ENCODE data around the gene THBS4.
"Not testable (repeated sequence)": the region's sequence is repeated elsewhere in the genome, so short reads cannot be mapped to it uniquely, and the experiment has no call there.

THBS4 gene

GRCh38 chr5:80111376-80111990 lies 76.3 kb downstream of the THBS4 start:
- DNase-seq (ENCODE audit: low read depth in 3 of 3, low spot score in 1 of 3): not testable (repeated sequence)

DNA sequence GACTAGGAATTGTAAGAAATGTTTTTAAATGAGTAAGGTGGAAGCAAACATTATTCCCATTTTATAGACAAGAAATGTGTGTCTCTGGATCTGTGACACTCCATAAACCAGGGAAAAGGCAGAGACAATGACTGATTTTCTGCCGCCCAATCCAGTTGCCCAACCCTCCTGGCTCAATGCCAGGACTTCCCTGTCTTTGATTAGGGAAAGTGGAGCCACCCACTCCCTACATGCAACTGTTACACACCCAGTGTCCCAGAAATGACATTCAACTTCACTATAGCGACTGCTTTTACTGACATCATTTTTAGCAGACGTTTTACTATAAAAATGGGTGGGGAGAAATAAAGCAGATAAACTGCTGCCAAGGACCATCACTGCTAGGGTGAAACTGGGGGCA lies 79.7 kb downstream of the THBS4 start:
- no peak for DNase-seq (ENCODE audit: low read depth in 3 of 3, low spot score in 1 of 3)

DNA sequence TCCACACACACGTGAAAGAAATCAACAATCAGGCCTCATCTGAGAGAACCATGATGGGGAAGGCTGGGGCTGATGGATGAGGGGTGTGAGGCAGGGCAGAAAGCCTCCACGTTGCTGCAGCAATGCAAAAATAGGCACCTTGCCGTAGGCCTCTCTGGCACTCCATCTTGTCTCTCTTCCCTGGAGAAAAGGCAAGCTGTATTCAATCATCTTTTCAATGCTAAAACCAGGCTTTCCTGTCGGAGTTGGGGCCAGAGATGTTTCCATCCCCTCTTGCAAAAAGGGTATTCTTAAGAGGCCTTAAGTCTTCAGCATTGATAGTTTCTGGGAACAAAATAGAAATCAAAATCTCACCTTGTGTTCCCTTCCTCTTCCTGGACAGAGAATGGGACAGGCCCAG lies 80.9 kb downstream of the THBS4 start:
- no peak for DNase-seq (ENCODE audit: low read depth in 3 of 3, low spot score in 1 of 3)

GRCh38 chr5:80116465-80116864 lies 81.3 kb downstream of the THBS4 start:
- DNase-seq (ENCODE audit: low read depth in 3 of 3, low spot score in 1 of 3): no peak

- no peak for DNase-seq (ENCODE audit: low read depth in 3 of 3, low spot score in 1 of 3)
Observed at GRCh38 chr5:80117446-80117845, 82.3 kb downstream of the THBS4 start.

DNA sequence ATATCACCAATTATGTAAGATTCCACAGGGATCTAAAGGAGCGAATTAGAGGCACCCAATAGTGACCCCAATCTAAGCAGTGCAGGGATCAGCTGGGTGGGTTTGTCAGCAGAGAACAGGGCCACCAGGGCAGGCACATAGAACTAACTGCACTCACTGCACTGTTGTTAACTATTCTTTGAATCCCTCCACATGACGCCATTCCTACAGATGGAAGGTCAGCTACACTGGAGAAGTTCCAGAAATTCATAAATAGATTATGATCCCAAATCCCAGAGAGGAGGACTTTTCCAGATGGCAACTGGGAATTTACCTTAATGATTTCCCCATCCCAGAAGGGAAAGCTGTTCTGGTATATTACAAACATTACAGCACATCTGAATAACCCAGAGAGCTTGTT lies 84.2 kb downstream of the THBS4 start:
- no peak for DNase-seq (ENCODE audit: low read depth in 3 of 3, low spot score in 1 of 3)

GRCh38 chr5:80122579-80122978 lies 87.4 kb downstream of the THBS4 start:
- no peak for DNase-seq (ENCODE audit: low read depth in 3 of 3, low spot score in 1 of 3)

- no peak for DNase-seq (ENCODE audit: low read depth in 3 of 3, low spot score in 1 of 3)
Observed at GRCh38 chr5:80124121-80124918, 89.2 kb downstream of the THBS4 start.

DNA sequence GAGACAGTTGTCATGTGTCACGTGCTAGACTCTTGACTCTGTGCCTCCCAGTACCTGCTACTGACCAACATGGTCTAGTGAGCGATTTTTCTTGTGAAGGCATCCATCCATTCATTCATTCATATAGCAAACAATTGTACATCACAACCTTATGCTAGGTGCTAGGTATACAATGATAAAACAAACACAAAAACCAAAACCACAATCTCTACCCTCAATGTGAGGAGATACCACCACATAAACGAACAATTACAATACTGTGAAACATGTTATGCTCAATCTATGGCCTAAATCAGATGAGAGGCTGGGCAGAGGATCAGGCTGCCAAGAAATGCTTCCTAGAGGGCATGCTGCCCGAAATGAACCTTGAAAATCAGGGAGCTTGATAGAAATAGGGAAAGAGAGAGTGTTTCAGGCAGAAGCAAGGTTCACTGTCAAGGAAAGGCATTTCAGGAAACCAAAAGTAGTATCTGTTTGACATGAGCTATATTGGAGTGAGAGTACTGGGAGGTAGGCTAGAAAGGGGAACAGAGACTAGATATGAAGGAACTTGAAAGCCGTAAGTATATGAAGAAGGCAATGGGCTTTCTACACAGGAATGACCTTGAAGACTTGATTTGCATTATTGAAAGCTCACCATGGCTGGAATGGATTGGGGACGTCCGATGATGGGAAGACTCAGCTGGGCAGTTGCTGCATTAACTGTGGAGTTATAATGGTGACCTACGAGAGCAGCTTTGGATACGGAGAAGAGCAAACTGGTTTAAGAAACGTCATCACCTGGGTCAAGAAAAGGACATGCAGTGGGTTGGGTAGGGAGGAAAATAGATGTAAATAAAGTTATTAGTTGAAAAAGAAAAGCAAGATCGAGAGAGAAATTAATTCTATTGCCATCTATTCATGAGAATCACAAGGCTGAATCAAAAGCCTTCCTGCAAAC lies 90.1 kb downstream of the THBS4 start:
- DNase-seq (ENCODE audit: low read depth in 3 of 3, low spot score in 1 of 3): no peak

DNA sequence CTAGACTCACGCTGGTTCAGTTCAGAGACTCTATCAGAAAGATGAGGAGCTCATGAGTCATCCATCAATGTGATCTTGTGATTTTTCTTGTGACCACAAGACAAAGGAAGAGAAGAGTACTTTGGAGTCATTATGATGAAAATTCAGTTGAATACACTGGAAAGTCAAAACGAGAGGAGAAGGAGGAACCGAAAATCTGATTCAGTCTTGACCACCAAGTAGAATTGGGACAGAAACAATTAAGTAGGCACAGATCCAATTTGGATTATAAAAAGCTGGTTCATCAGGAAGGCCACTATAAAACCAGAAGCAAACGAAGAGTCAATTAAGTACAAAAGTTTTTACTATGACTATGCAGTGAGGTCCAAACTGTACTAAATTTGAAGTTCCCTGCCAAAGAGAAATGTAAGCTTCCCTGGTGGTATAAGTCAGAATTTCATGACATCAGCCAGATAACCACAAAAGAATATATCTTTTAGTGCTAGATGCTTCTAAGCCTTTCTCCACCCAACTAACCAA lies 90.9 kb downstream of the THBS4 start:
- DNase-seq (ENCODE audit: low read depth in 3 of 3, low spot score in 1 of 3): no peak

- DNase-seq (ENCODE audit: low read depth in 3 of 3, low spot score in 1 of 3): no peak
Observed at GRCh38 chr5:80127116-80127552, 92.0 kb downstream of the THBS4 start.

- DNase-seq (ENCODE audit: low read depth in 3 of 3, low spot score in 1 of 3): no peak
Observed at GRCh38 chr5:80128141-80128540, 93.0 kb downstream of the THBS4 start.

DNA sequence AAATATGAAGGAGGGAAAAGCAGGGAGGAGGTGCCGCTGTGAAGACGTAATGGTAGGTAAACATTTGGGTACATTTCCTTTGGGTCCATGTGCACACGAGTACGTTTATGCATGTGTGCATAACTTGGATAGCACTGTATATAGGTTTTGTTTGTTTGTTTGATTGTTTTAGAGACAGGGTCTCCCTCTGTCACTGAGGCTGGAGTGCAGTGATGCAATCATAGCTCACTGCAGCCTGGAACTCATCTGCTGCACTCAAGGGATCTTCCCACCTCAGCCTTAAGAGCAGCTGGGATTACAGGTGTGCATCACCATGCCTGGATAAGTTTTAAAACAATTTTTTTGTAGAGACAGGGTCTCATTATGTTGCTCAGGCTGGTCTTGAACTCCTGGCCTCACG lies 94.0 kb downstream of the THBS4 start:
- no peak for DNase-seq (ENCODE audit: low read depth in 3 of 3, low spot score in 1 of 3)
